ENCODE data around the gene CNTN4. TPM values are rescaled to one million over a fixed set of nuclear protein-coding genes. Genes with fewer than 3 reads are reported as not detected.

The CNTN4 gene
- total and polyA plus RNA-seq, 2 of the 8 experiments (the other 6 are each of a cell fraction or from before 2014, with no cell fraction given), result 0.41 to 2.2 TPM

DNA sequence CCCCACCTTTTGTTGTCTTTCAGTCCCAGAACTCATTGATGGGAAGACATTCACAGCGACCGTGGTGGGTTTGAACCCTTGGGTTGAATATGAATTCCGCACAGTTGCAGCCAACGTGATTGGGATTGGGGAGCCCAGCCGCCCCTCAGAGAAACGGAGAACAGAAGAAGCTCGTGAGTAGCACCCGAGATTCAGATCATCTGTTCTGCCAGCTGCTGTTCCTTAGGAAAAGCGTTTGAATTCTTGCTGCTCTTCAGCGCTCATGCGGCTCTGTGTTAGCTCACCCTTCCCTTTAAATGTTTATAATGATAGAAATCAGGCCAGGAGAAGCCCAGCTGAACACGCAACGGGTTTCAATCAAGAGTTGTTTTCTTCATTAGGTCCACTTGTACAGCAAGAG lies 938.5 kb downstream of the CNTN4 start (continued):
- TF ChIP-seq TCF12 (IDR thresholded peaks at IDR 0.05; ENCODE audit: low read depth, low read length) (no peak), TAF7 (optimal IDR thresholded peaks at IDR 0.05; ENCODE audit: borderline replicate concordance, low read depth, low read length) (no peak), RXRA (IDR thresholded peaks at IDR 0.05; ENCODE audit: insufficient read depth, low read depth, low read length) (no peak), SIN3A (conservative IDR thresholded peaks at IDR 0.05 in 1 of 2, IDR thresholded peaks at IDR 0.05 in 1 of 2; ENCODE audit: low read depth in 1 of 2, low read length in 2 of 2) (no peak), CHD2 (IDR thresholded peaks at IDR 0.05; ENCODE audit: low read length) (no peak), SP1 (IDR thresholded peaks at IDR 0.05; ENCODE audit: low read depth, low read length) (no peak)
